HepG2 (cell line): ENCODE results near the gene CX3CR1. TPM values are rescaled to one million over a fixed set of nuclear protein-coding genes. Genes with fewer than 3 reads are reported as not detected.

Source experiments
- ELF1 ChIP-seq: sonication (generic); formaldehyde crosslinking; IDR thresholded peaks from 2 replicates; pipeline ENCODE4 v1.4.0; 2020; ENCODE audit warnings: missing genetic modification reagents
- ETV5 ChIP-seq: IDR thresholded peaks from 2 replicates; pipeline ENCODE4 v1.6.1; 2018; ENCODE audit warnings: missing biosample characterization, missing genetic modification reagents, inconsistent platforms, borderline replicate concordance
- HNRNPK ChIP-seq: fragments of 200-400 bp; formaldehyde crosslinking; IDR thresholded peaks from 2 replicates; pipeline ENCODE4 v1.6.1; 2018; ENCODE audit warnings: low read length, low read depth, moderate library complexity, mild to moderate bottlenecking; ENCODE audit not compliant: poor library complexity, severe bottlenecking
- ISL2 ChIP-seq: sonication (generic); formaldehyde crosslinking; IDR thresholded peaks from 2 replicates; pipeline ENCODE4 v1.5.0; 2020; ENCODE audit warnings: missing genetic modification reagents
- MAFG ChIP-seq: sonication (generic); formaldehyde crosslinking; IDR thresholded peaks from 2 replicates; pipeline ENCODE4 v1.5.1; 2020; ENCODE audit warnings: mild to moderate bottlenecking, missing genetic modification reagents
- MED8 ChIP-seq: sonication (generic); formaldehyde crosslinking; IDR thresholded peaks from 2 replicates; pipeline ENCODE4 v1.8.1; 2023; ENCODE audit warnings: mild to moderate bottlenecking, missing genetic modification reagents; ENCODE audit not compliant: insufficient replicate concordance
- RBFOX2 ChIP-seq: fragments of 200-400 bp; formaldehyde crosslinking; IDR thresholded peaks from 2 replicates; pipeline ENCODE4 v1.6.1; 2017; ENCODE audit warnings: low read depth, mild to moderate bottlenecking, low read length
- SIX1 ChIP-seq: sonication (generic); formaldehyde crosslinking; IDR thresholded peaks from 2 replicates; pipeline ENCODE4 v1.4.0; 2020; ENCODE audit warnings: missing genetic modification reagents, borderline replicate concordance
- SPEN ChIP-seq: sonication (generic); formaldehyde crosslinking; IDR thresholded peaks from 2 replicates; pipeline ENCODE4 v1.5.1; 2020; ENCODE audit warnings: low read depth, mild to moderate bottlenecking, missing genetic modification reagents
- TEAD3 ChIP-seq: optimal IDR thresholded peaks from 2 replicates; pipeline ENCODE3; 2016; ENCODE audit warnings: borderline replicate concordance
- TOPORS ChIP-seq: sonication (generic); formaldehyde crosslinking; IDR thresholded peaks from 2 replicates; pipeline ENCODE4 v1.8.0; 2023; ENCODE audit warnings: mild to moderate bottlenecking, missing genetic modification reagents
- ZBTB8A ChIP-seq: sonication (generic); formaldehyde crosslinking; IDR thresholded peaks from 2 replicates; pipeline ENCODE4 v1.4.0; 2020; ENCODE audit warnings: mild to moderate bottlenecking, low read depth, missing genetic modification reagents, borderline replicate concordance
- ZKSCAN1 ChIP-seq: fragments of 150-350 bp; IDR thresholded peaks from 2 replicates; pipeline ENCODE4 v1.6.1; 2014; ENCODE audit warnings: low read length
- ZNF121 ChIP-seq: sonication (generic); formaldehyde crosslinking; IDR thresholded peaks from 2 replicates; pipeline ENCODE4 v1.5.0; 2020; ENCODE audit warnings: mild to moderate bottlenecking, missing genetic modification reagents
- ZNF652 ChIP-seq: IDR thresholded peaks from 2 replicates; pipeline ENCODE4 v1.6.1; 2016; ENCODE audit warnings: low read depth, borderline replicate concordance
- ZNF788 ChIP-seq: sonication (generic); formaldehyde crosslinking; IDR thresholded peaks from 2 replicates; pipeline ENCODE4 v1.5.0; 2020; ENCODE audit warnings: mild to moderate bottlenecking, missing genetic modification reagents, borderline replicate concordance
- ZNF790 ChIP-seq: sonication (generic); formaldehyde crosslinking; IDR thresholded peaks from 2 replicates; pipeline ENCODE4 v1.8.0; 2022; ENCODE audit warnings: missing genetic modification reagents, mild to moderate bottlenecking, borderline replicate concordance
- polyA plus RNA-seq, 8 experiments: library from polyadenylated mRNA; depleted of rRNA in 3 of 8; stranded (reverse) in 7 of 8; unstranded in 1 of 8; fragments of >200 nt; fragmentation: Illumina TruSeq in 4 of 8; extraction: Trizol in 4 of 8; gene quantifications; 2 replicates each; pipeline versions ENCODE4 v1.2.1 to v1.2.3, GENCODE V29; 2011 to 2016; ENCODE audit warnings: low read depth in 4 of 8, missing spikeins in 1 of 8, mixed read lengths in 1 of 8; ENCODE audit not compliant: insufficient read depth in 1 of 8
- total RNA-seq, 5 experiments: library from RNA; depleted of rRNA; stranded (reverse); fragments of >200 nt; fragmentation: Illumina TruSeq; extraction: Trizol; gene quantifications; 2 replicates each; pipeline ENCODE4 v1.2.3, GENCODE V29; 2016; ENCODE audit warnings: low read depth in 1 of 5
- TF ChIP-seq, protein P1 (sequence below): sonication (generic); formaldehyde crosslinking; IDR thresholded peaks from 2 replicates; pipeline ENCODE4 v1.4.0; 2020; ENCODE audit warnings: missing genetic modification reagents, mild to moderate bottlenecking, borderline replicate concordance
- TF ChIP-seq, protein P2 (sequence below): sonication (generic); formaldehyde crosslinking; IDR thresholded peaks from 2 replicates; pipeline ENCODE4 v1.4.0; 2020; ENCODE audit warnings: low read depth, missing genetic modification reagents
- TF ChIP-seq, protein P3 (sequence below): sonication (generic); formaldehyde crosslinking; IDR thresholded peaks from 2 replicates; pipeline ENCODE4 v1.4.0; 2020; ENCODE audit warnings: missing genetic modification reagents, borderline replicate concordance

Gene CX3CR1
- total and polyA plus RNA-seq, 2 of the 13 experiments (the other 11 are each of a cell fraction or from before 2014, with no cell fraction given), result not detected

DNA sequence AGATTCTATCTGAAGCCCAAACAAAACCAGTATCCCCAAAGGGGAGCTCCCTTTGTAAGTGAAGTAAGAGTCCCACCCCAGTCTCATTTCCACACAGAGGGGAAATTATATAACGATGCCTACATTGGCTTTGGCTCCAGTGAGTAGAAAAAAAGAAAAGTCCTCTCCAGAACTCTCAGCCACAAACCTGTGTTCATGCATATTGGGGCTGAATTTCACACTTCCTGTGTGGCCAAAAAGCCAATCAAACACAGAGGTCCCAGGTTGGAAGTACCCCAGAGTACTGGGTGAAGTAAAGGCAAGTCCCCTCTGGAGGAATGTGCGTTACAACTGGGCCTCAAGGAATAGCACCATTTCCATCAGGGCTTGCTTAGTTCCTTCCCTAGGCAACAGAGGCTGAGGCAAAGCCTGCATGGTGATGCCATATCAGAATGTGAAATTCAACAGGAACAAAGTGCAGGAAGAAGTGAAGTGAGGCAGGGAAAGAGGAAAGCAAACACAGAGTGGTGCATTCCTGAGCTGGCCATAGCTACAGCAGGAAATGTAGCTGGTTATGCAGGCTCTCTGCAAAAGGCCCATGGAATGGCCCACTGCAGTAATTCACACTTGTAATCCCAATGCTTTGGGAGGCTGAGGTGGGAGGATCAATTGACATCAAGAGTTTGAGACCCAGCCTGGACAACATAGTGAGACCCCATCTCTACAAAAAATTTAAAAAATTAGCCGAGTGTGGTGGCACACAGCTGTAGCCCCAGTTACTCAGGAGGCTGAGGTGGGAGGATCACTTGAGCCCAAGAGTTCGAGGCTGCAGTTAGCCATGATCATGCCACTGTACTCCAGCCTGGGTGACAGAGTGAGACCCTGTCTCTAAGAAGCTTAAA lies 16.6 kb upstream of the CX3CR1 start (continued):
- TF ChIP-seq ELF1 (CRISPR knock-in tag), result no peak
- TF ChIP-seq TOPORS, result no peak
- TF ChIP-seq ZNF121, result peak; percentile 74
- no peak for TF ChIP-seq HNRNPK
- TF ChIP-seq MED8, result no peak
- no peak for TF ChIP-seq RBFOX2
- TF ChIP-seq, protein P1, sequence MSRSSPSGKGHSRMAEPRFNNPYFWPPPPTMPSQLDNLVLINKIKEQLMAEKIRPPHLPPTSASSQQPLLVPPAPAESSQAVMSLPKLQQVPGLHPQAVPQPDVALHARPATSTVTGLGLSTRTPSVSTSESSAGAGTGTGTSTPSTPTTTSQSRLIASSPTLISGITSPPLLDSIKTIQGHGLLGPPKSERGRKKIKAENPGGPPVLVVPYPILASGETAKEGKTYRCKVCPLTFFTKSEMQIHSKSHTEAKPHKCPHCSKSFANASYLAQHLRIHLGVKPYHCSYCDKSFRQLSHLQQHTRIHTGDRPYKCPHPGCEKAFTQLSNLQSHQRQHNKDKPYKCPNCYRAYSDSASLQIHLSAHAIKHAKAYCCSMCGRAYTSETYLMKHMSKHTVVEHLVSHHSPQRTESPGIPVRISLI (CRISPR knock-in tag), result no peak
- no peak for TF ChIP-seq SIX1
- no peak for TF ChIP-seq ZNF790 (CRISPR knock-in tag)
- TF ChIP-seq ZBTB8A (CRISPR knock-in tag), result no peak
- TF ChIP-seq MAFG, result no peak
- no peak for TF ChIP-seq ZNF788 (CRISPR knock-in tag)
- TF ChIP-seq ZNF652 (CRISPR knock-in tag), result no peak
- TF ChIP-seq, protein P2, sequence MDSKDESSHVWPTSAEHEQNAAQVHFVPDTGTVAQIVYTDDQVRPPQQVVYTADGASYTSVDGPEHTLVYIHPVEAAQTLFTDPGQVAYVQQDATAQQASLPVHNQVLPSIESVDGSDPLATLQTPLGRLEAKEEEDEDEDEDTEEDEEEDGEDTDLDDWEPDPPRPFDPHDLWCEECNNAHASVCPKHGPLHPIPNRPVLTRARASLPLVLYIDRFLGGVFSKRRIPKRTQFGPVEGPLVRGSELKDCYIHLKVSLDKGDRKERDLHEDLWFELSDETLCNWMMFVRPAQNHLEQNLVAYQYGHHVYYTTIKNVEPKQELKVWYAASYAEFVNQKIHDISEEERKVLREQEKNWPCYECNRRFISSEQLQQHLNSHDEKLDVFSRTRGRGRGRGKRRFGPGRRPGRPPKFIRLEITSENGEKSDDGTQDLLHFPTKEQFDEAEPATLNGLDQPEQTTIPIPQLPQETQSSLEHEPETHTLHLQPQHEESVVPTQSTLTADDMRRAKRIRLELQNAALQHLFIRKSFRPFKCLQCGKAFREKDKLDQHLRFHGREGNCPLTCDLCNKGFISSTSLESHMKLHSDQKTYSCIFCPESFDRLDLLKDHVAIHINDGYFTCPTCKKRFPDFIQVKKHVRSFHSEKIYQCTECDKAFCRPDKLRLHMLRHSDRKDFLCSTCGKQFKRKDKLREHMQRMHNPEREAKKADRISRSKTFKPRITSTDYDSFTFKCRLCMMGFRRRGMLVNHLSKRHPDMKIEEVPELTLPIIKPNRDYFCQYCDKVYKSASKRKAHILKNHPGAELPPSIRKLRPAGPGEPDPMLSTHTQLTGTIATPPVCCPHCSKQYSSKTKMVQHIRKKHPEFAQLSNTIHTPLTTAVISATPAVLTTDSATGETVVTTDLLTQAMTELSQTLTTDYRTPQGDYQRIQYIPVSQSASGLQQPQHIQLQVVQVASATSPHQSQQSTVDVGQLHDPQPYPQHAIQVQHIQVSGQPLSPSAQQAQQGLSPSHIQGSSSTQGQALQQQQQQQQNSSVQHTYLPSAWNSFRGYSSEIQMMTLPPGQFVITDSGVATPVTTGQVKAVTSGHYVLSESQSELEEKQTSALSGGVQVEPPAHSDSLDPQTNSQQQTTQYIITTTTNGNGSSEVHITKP (CRISPR knock-in tag), result peak; percentile 55; the same call in 1 of the 2 replicates
- TF ChIP-seq SPEN (CRISPR knock-in tag), result no peak
- TF ChIP-seq, protein P3, sequence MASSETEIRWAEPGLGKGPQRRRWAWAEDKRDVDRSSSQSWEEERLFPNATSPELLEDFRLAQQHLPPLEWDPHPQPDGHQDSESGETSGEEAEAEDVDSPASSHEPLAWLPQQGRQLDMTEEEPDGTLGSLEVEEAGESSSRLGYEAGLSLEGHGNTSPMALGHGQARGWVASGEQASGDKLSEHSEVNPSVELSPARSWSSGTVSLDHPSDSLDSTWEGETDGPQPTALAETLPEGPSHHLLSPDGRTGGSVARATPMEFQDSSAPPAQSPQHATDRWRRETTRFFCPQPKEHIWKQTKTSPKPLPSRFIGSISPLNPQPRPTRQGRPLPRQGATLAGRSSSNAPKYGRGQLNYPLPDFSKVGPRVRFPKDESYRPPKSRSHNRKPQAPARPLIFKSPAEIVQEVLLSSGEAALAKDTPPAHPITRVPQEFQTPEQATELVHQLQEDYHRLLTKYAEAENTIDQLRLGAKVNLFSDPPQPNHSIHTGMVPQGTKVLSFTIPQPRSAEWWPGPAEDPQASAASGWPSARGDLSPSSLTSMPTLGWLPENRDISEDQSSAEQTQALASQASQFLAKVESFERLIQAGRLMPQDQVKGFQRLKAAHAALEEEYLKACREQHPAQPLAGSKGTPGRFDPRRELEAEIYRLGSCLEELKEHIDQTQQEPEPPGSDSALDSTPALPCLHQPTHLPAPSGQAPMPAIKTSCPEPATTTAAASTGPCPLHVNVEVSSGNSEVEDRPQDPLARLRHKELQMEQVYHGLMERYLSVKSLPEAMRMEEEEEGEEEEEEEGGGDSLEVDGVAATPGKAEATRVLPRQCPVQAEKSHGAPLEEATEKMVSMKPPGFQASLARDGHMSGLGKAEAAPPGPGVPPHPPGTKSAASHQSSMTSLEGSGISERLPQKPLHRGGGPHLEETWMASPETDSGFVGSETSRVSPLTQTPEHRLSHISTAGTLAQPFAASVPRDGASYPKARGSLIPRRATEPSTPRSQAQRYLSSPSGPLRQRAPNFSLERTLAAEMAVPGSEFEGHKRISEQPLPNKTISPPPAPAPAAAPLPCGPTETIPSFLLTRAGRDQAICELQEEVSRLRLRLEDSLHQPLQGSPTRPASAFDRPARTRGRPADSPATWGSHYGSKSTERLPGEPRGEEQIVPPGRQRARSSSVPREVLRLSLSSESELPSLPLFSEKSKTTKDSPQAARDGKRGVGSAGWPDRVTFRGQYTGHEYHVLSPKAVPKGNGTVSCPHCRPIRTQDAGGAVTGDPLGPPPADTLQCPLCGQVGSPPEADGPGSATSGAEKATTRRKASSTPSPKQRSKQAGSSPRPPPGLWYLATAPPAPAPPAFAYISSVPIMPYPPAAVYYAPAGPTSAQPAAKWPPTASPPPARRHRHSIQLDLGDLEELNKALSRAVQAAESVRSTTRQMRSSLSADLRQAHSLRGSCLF, result no peak
- TF ChIP-seq TEAD3 (CRISPR knock-in tag), result peak; percentile 86
- no peak; the same call in 1 of the 2 replicates for TF ChIP-seq ETV5 (CRISPR knock-in tag)
- TF ChIP-seq ISL2 (CRISPR knock-in tag), result no peak
- no peak for TF ChIP-seq ZKSCAN1
